Measurements from ENCODE around the gene ANKRD28.

GRCh38 chr3:15791525-15791924 lies 6.3 kb downstream of the ANKRD28 start:
- no peak for TF ChIP-seq EZH2 (IDR thresholded peaks at IDR 0.05)
- no peak for TF ChIP-seq POLR2AphosphoS5 (IDR thresholded peaks at IDR 0.05; ENCODE audit: borderline replicate concordance, low read depth, low read length)

Data from SK-N-MC (cell line).